Hepatocyte (in vitro differentiated cells): ENCODE results near the gene RPS21. TPM values are rescaled to one million over a fixed set of nuclear protein-coding genes. Genes with fewer than 3 reads are reported as not detected.

ENCODE experiments used
- DNase-seq: peaks from one replicate; pipeline ENCODE4 v3.0.0-alpha.2; 2016; ENCODE audit warnings: low spot score
- H2AFZ ChIP-seq: fragments of 200-600 bp; sonication (generic); 2 replicates; pipeline ENCODE4 v1.6.0; 2016; ENCODE audit warnings: antibody characterized with exemption, mild to moderate bottlenecking
- H3K27ac ChIP-seq: fragments of 200-600 bp; sonication (generic); 2 replicates; pipeline ENCODE4 v1.5.1; 2016; ENCODE audit warnings: mild to moderate bottlenecking
- H3K27me3 ChIP-seq: fragments of 200-600 bp; sonication (generic); 2 replicates; pipeline ENCODE4 v1.6.1; 2016
- H3K36me3 ChIP-seq: fragments of 200-600 bp; sonication (generic); replicated peaks from 2 replicates; pipeline ENCODE4 v1.5.1; 2016; ENCODE audit warnings: low read depth; ENCODE audit not compliant: insufficient read depth
- H3K4me1 ChIP-seq: fragments of 200-600 bp; sonication (generic); 2 replicates; pipeline ENCODE4 v1.5.1; 2016; ENCODE audit warnings: mild to moderate bottlenecking, moderate library complexity; ENCODE audit not compliant: insufficient read depth
- H3K4me2 ChIP-seq: fragments of 200-600 bp; sonication (generic); 2 replicates; pipeline ENCODE4 v1.6.0; 2016
- H3K4me3 ChIP-seq: fragments of 200-600 bp; sonication (generic); 2 replicates; pipeline ENCODE4 v1.5.1; 2016; ENCODE audit warnings: mild to moderate bottlenecking
- H3K79me2 ChIP-seq: fragments of 200-600 bp; sonication (generic); 2 replicates; pipeline ENCODE4 v1.6.0; 2017; ENCODE audit warnings: mild to moderate bottlenecking
- H3K9me2 ChIP-seq: fragments of 200-600 bp; sonication (generic); replicated peaks from 2 replicates; pipeline ENCODE4 v1.6.0; 2017; ENCODE audit warnings: mild to moderate bottlenecking; ENCODE audit not compliant: insufficient read depth
- H3K9me3 ChIP-seq: fragments of 200-600 bp; sonication (generic); 2 replicates; pipeline ENCODE4 v1.5.1; 2016; ENCODE audit warnings: low read depth, mild to moderate bottlenecking
- H4K20me1 ChIP-seq: fragments of 200-600 bp; sonication (generic); 2 replicates; pipeline ENCODE4 v1.6.0; 2016; ENCODE audit warnings: mild to moderate bottlenecking; ENCODE audit not compliant: insufficient read depth, poor library complexity, severe bottlenecking
- EZH2 ChIP-seq: fragments of 200-600 bp; sonication (generic); IDR thresholded peaks from 2 replicates; pipeline ENCODE4 v1.6.1; 2016; ENCODE audit warnings: antibody characterized with exemption, mild to moderate bottlenecking, borderline replicate concordance
- EZH2phosphoT487 ChIP-seq: fragments of 200-600 bp; sonication (generic); IDR thresholded peaks from one replicate; pipeline ENCODE4 v1.6.1; 2018; ENCODE audit warnings: antibody characterized with exemption, mild to moderate bottlenecking, low read depth, moderate library complexity; ENCODE audit not compliant: unreplicated experiment, severe bottlenecking
- WGBS: methylation state at CpG from one replicate; pipeline ENCODE4 v1.1.6; 2016; ENCODE audit warnings: low lambda C conversion rate; ENCODE audit errors: missing lambda C conversion rate; 5-methylcytosine and 5-hydroxymethylcytosine counted together
- polyA plus RNA-seq: library from polyadenylated mRNA; unstranded; fragments of >200 nt; fragmentation: Nextera tagmentation; extraction: Ambion mirVana; gene quantifications from 2 replicates; pipeline ENCODE4 v1.2.1, GENCODE V29; 2016
- total RNA-seq: library from RNA; depleted of rRNA; stranded (reverse); fragments of >200 nt; gene quantifications from 2 replicates; pipeline ENCODE4 v1.2.3, GENCODE V29; 2014
- TF ChIP-seq, protein P1 (sequence below): fragments of 200-600 bp; sonication (generic); IDR thresholded peaks from 2 replicates; pipeline ENCODE4 v1.5.1; 2016; ENCODE audit warnings: antibody characterized with exemption, mild to moderate bottlenecking; ENCODE audit not compliant: poor library complexity

Gene RPS21
- total and polyA plus RNA-seq, 2 experiments from 2014 or later = 460 to 1,754 TPM

DNA sequence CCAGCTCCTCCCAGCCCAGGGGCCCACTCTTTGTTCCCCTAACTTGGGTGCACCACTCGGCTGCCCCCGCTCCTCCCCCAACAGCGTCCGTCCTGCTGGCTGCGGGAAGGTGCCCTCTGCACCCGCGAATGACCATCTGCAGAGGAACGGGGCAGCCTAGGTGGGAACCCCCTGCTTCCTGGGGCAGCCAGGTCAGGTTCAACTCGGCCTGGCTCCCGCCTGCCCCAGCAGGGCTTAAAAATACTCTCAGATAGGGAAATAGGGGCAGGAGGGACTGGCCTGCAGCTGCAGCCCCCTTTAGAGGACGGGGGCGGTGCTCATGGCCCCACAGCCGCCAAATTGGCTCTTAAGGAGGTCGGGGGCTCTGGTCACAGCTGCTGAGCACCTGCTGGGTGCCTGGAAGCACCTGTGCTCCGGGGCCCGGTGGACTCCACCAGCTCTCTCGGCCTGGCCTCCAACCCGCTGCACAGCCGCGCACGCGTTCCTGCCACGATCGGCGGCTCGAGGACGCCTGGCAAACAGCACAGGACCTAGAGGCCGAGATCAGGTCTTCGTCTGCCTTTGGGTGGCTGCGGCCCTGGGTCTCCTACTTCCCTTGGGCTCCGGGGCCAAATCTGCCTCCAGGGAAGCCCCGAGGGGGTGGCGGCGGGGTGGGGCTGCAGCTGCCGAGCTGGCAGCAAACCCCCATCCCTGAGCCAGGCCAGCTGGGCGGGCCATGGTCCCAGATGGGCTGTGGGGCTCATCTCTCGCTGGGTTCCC lies 19.1 kb upstream of the RPS21 start:
- no peaks in the 10 kb centered on the region for H3K9me3 ChIP-seq
- no peaks in the 10 kb centered on the region for H3K36me3 ChIP-seq
- H3K27ac ChIP-seq = peak overlapping the region; percentile 86
- peak overlapping the region; percentile 40 for H2AFZ ChIP-seq
- DNase-seq = peak; percentile 72
- peaks cover 24% of the 10 kb centered on the region for H4K20me1 ChIP-seq
- no peaks in the 10 kb centered on the region for H3K27me3 ChIP-seq
- no peaks in the 10 kb centered on the region for H3K9me2 ChIP-seq
- 16% methylated on average over 36 of the region's 37 CpGs for WGBS
- H3K79me2 ChIP-seq = peaks cover 39% of the 10 kb centered on the region
- peak overlapping the region; percentile 91 for H3K4me2 ChIP-seq
- H3K4me1 ChIP-seq = peaks cover 69% of the 10 kb centered on the region
- peak overlapping the region; percentile 52 for H3K4me3 ChIP-seq
- TF ChIP-seq, protein P1, sequence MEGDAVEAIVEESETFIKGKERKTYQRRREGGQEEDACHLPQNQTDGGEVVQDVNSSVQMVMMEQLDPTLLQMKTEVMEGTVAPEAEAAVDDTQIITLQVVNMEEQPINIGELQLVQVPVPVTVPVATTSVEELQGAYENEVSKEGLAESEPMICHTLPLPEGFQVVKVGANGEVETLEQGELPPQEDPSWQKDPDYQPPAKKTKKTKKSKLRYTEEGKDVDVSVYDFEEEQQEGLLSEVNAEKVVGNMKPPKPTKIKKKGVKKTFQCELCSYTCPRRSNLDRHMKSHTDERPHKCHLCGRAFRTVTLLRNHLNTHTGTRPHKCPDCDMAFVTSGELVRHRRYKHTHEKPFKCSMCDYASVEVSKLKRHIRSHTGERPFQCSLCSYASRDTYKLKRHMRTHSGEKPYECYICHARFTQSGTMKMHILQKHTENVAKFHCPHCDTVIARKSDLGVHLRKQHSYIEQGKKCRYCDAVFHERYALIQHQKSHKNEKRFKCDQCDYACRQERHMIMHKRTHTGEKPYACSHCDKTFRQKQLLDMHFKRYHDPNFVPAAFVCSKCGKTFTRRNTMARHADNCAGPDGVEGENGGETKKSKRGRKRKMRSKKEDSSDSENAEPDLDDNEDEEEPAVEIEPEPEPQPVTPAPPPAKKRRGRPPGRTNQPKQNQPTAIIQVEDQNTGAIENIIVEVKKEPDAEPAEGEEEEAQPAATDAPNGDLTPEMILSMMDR = no peak
- TF ChIP-seq EZH2phosphoT487 (no peak), EZH2 (no peak)

DNA sequence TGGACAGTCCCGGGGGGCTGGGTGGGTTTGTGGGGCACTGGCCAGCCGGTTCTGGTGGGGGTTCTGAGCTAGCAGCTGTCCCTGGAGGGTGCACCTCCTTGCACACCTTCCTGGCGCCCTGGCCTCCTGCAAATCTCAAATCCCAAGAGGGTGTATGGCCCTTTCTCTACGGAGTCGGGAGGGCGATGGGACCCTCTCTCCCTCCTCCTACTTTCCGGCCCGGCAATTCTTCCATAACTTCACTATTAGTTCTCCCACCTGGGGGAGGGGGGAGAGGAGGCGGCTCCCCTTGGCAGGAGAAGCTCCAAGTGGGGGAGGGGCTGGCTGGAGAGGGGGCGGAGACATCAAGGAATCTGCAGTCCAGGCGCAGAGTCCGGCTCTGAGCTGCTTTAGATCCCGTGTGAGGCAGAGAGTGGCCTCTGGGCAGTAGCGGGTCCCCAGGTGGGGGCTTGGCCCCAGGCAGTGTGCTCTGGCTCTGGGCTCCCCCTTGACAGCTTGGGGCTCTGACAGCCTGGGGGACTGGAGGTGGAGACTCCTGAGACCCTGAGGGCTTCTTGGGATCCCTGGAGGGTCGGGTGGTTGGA lies 18.4 kb upstream of the RPS21 start:
- H3K4me2 ChIP-seq = peak overlapping the region; percentile 91
- peak; percentile 85 for DNase-seq
- H2AFZ ChIP-seq = no peak overlapping the region
- no peaks in the 10 kb centered on the region for H3K36me3 ChIP-seq
- WGBS = 5% methylated on average over 10 of the region's 15 CpGs
- H4K20me1 ChIP-seq = peaks cover 17% of the 10 kb centered on the region
- H3K27me3 ChIP-seq = no peaks in the 10 kb centered on the region
- H3K4me1 ChIP-seq = peaks cover 63% of the 10 kb centered on the region
- H3K79me2 ChIP-seq = peaks cover 32% of the 10 kb centered on the region
- no peaks in the 10 kb centered on the region for H3K9me3 ChIP-seq
- H3K27ac ChIP-seq = peak overlapping the region; percentile 86
- no peak for TF ChIP-seq EZH2
- no peak for TF ChIP-seq EZH2phosphoT487
- H3K9me2 ChIP-seq = no peaks in the 10 kb centered on the region
- no peak overlapping the region for H3K4me3 ChIP-seq

DNA sequence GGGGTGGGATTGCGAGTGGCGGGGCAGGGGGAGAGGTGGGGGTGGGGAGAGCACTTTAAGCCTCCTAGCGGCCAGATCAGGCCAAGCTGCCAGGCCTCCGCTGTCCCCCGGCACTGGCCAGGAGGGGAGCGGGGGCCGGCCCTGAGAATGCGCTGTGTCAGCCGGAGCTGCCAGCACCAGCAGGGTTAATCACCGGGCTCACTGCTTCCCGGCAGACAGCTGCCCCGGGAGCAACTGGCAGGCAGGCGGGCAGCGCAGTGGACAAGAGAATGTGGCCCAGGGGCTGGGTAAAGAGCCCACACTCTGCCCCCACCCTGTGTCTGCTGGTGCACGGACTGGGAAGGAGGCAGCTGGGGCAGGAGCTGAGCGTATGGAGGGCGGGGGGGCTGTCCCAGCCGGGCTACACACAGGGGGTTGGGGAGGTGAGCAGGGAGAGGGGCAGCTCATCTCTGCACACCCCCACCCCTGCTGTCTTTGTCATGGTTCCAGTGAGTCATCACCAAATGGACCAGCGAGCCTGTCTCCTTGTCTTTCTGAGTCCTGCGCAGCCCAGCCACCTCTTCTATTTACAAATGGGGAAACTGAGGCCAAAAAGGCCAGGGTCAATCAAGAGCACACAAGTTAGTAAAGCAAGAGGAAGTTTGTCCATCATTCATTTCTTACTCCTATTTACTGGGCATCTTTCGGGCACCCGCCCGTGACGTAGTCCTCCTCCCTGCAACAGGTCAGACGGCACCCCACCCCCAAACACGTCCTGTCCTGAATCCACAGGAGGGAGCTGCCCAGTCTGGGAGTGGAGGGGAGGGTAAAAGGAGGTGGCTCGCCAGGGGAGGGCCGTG lies 17.7 kb upstream of the RPS21 start:
- Histone ChIP-seq H3K4me3 (no peak overlapping the region), H3K9me3 (no peaks in the 10 kb centered on the region), H3K4me1 (peaks cover 56% of the 10 kb centered on the region), H3K79me2 (peaks cover 25% of the 10 kb centered on the region), H3K36me3 (no peaks in the 10 kb centered on the region), H2AFZ (no peak overlapping the region), H3K4me2 (peak overlapping the region; percentile 91), H4K20me1 (peaks cover 12% of the 10 kb centered on the region), H3K27ac (peak overlapping the region; percentile 86), H3K9me2 (no peaks in the 10 kb centered on the region), H3K27me3 (no peaks in the 10 kb centered on the region)
- DNase-seq = peak; percentile 74
- 32% methylated on average over 21 of the region's 28 CpGs for WGBS
- TF ChIP-seq, protein P1 = peak; percentile 38
- no peak for TF ChIP-seq EZH2
